Tibial artery (tissue), 4 donors: ENCODE data around the gene SRRM3.
"Not testable (repeated sequence)": the region's sequence is repeated elsewhere in the genome, so short reads cannot be mapped to it uniquely, and the experiment has no call there.

ENCODE experiments used
- DNase-seq, 2 donors: peaks; one replicate each; pipeline ENCODE4 v3.0.0-alpha.2; 2019
- H3K27ac ChIP-seq, 2 donors: fragments of 200-600 bp; sonication (generic) in 1 of 2; 1 replicate in 1 of 2; 2 replicates in 1 of 2; pipeline ENCODE4 v1.5.1; 2018 to 2019; ENCODE audit warnings: mild to moderate bottlenecking in 1 of 2
- H3K27me3 ChIP-seq, 2 donors: fragments of 200-600 bp; sonication (generic) in 1 of 2; one replicate each; pipeline versions ENCODE4 v1.5.1 to v1.6.0; 2016 to 2019
- H3K36me3 ChIP-seq, 3 donors: fragments of 200-600 bp; sonication (generic) in 2 of 3; one replicate each; pipeline ENCODE4 v1.5.1; 2016 to 2019; ENCODE audit warnings: mild to moderate bottlenecking in 2 of 3
- H3K4me1 ChIP-seq, 4 donors: fragments of 200-600 bp; sonication (generic) in 2 of 4; 1 replicate in 3 of 4; 2 replicates in 1 of 4; pipeline ENCODE4 v1.5.1; 2016 to 2019
- H3K4me3 ChIP-seq, 2 donors: fragments of 200-600 bp; sonication (generic) in 1 of 2; 1 replicate in 1 of 2; 2 replicates in 1 of 2; pipeline ENCODE4 v1.5.1; 2018 to 2019; ENCODE audit warnings: mild to moderate bottlenecking in 2 of 2
- H3K9me3 ChIP-seq, 3 donors: fragments of 200-600 bp; sonication (generic) in 1 of 3; one replicate each; pipeline ENCODE4 v1.5.1; 2016 to 2019
- intact Hi-C: fragments of 100-400 bp; cut with DNase I; formaldehyde crosslinking; loops from one replicate; pipeline ENCODE4 v1.15.0; 2023; ENCODE audit warnings: low total_unique reads
- TF ChIP-seq, protein P1 (sequence below), 2 experiments: fragments of 200-600 bp in 1 of 2; fragments of 450-650 bp in 1 of 2; IDR thresholded peaks; one replicate each; pipeline ENCODE4 v1.5.1; 2017 to 2019; ENCODE audit warnings: antibody characterized with exemption in 2 of 2, mild to moderate bottlenecking in 1 of 2, moderate library complexity in 1 of 2

SRRM3 gene

DNA sequence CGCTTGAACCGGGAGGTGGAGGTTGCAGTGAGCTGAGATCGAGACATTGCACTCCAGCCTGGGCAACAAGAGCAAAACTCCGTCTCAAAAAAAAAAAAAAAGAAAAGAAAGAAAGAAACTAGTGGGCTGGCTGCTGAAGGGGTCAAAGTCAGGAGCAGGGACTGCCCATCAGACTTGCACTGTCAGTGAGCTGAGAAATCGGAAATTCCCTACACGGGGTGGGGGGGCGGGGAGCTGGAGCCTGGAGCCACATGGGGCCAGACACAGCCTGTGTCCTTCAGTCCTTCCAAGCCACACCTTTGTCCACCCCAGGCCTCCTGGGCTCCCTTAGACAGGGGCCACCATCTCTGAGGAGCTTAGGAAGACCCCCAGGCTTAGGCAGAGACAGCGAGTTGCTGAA lies 34.5 kb downstream of the SRRM3 start:
- TF ChIP-seq, protein P1, sequence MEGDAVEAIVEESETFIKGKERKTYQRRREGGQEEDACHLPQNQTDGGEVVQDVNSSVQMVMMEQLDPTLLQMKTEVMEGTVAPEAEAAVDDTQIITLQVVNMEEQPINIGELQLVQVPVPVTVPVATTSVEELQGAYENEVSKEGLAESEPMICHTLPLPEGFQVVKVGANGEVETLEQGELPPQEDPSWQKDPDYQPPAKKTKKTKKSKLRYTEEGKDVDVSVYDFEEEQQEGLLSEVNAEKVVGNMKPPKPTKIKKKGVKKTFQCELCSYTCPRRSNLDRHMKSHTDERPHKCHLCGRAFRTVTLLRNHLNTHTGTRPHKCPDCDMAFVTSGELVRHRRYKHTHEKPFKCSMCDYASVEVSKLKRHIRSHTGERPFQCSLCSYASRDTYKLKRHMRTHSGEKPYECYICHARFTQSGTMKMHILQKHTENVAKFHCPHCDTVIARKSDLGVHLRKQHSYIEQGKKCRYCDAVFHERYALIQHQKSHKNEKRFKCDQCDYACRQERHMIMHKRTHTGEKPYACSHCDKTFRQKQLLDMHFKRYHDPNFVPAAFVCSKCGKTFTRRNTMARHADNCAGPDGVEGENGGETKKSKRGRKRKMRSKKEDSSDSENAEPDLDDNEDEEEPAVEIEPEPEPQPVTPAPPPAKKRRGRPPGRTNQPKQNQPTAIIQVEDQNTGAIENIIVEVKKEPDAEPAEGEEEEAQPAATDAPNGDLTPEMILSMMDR (IDR thresholded peaks at IDR 0.05) = no peak
- H3K27me3 ChIP-seq = peaks cover 0 to 68% of the 10 kb centered on the region in 2 donors
- no peak overlapping the region for H3K27ac ChIP-seq
- no peak overlapping the region for H3K4me3 ChIP-seq
- DNase-seq = no peak
- peaks cover 0 to 7% (median 6%) of the 10 kb centered on the region in 4 donors for H3K4me1 ChIP-seq
- H3K36me3 ChIP-seq = no peaks in the 10 kb centered on the region
- intact Hi-C loops = no loop called here
- H3K9me3 ChIP-seq = no peaks in the 10 kb centered on the region

DNA sequence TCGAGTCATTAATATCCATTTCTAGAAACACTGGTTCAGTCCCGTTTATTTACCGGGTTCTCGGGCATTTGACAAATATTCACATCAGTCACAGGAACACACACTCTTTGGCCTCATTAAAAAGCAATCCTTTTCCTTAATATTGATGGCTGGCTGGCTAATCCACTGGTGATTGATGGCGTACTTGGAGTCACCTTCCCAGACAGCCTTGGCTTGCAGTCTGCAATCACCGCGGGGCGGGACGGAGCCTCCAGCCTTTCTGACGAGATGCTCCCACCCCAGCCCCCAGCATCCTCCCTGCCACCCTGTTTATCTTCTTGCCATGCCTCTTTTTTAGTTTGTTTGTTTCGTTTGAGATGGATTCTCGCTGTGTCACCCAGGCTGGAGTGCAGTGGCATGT lies 36.6 kb downstream of the SRRM3 start:
- Histone ChIP-seq H3K4me1 (peaks cover 0 to 7% (median 6%) of the 10 kb centered on the region in 4 donors), H3K27me3 (peaks cover 0 to 53% of the 10 kb centered on the region in 2 donors), H3K9me3 (no peaks in the 10 kb centered on the region), H3K36me3 (no peaks in the 10 kb centered on the region), H3K27ac (no peak overlapping the region), H3K4me3 (no peak overlapping the region)
- no peak for DNase-seq
- TF ChIP-seq, protein P1 (IDR thresholded peaks at IDR 0.05) = no peak
- intact Hi-C loops = no loop called here

DNA sequence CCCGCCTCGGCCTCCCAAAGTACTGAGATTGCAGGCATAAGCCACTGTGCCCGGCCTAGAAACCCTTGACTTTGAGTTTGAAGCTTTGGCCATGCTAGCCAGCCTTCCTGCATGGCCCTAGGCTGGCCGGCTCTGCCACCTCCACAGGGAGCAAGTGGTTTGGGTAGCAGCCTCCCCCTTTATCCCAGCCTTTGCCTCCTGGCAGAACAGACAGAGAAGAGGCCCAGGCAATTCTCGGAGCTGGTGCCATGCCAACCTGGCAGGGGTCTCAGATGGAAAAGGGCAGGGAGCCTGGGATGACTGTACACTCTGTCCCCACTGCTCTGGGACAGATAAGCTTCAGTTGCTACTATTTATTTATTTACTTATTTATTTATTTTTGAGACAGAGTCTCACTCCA lies 39.4 kb downstream of the SRRM3 start:
- TF ChIP-seq, protein P1 (IDR thresholded peaks at IDR 0.05) = no peak
- H3K27me3 ChIP-seq = peaks cover 0 to 36% of the 10 kb centered on the region in 2 donors
- H3K27ac ChIP-seq = no peak overlapping the region
- H3K4me3 ChIP-seq = no peak overlapping the region
- H3K4me1 ChIP-seq = no peaks in the 10 kb centered on the region
- DNase-seq = no peak
- intact Hi-C loops = no loop called here
- H3K36me3 ChIP-seq = no peaks in the 10 kb centered on the region
- no peaks in the 10 kb centered on the region for H3K9me3 ChIP-seq

DNA sequence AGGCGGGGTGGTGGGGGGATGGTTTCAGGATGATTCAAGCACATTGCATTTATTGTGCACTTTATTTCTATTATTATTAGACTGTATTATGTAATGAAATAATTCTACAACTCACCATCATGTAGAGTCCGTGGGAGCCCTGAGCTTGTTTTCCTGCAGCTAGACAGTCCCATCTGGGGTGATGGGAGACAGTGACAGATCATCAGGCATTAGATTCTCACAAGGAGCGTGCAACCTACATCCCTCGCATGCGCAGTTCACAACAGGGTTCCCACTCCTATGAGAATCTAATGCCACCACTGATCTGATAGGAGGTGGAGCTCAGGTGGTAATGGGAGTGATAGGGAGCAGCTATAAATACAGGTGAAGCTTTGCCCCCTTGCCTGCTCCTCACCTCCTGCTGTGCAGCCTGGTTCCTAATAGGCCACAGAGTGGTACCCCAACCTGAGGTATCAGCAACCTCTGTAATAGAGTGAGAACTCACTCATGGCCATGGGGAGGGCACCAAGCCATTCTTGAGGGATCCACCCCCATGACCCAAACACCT lies 40.9 kb downstream of the SRRM3 start:
- intact Hi-C loops, DNase-seq, H3K4me3 ChIP-seq, H3K9me3 ChIP-seq, H3K36me3 ChIP-seq, H3K27ac ChIP-seq, H3K4me1 ChIP-seq: not testable (repeated sequence)
- peaks cover 0 to 28% of the 10 kb centered on the region in 2 donors for H3K27me3 ChIP-seq

DNA sequence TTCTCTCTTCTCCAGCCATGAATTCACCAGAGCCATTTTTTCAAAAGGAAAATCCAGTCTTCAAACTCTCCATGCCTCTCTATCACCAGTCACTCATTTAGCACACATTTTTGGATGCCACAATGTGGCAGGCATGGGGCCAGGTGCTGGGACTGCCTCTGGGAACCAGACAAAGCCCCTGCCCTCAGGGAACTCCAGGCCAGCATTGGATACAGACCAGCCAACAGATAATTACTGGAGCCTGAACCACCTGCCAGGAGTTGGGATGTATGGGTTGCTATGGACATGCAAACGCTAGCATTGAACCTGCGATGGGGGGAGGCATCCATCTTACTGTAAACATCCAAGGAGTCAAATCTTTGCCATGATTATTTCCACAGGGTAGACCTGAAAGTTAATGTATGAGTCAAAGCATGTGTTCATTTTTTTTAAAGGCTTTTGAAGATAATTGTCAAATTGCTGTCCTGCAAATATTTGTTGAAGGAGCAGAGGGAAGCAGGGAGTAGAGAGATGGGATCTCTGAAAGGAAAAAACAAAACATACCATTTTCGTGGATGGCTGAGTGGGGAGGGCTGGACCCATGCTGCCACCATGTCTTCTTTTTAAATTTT lies 43.2 kb downstream of the SRRM3 start:
- Histone ChIP-seq H3K9me3 (no peaks in the 10 kb centered on the region), H3K27ac (no peak overlapping the region), H3K36me3 (no peaks in the 10 kb centered on the region), H3K27me3 (peaks cover 0 to 27% of the 10 kb centered on the region in 2 donors), H3K4me3 (no peak overlapping the region), H3K4me1 (no peaks in the 10 kb centered on the region)
- TF ChIP-seq, protein P1 (IDR thresholded peaks at IDR 0.05) = no peak
- intact Hi-C loops = no loop called here
- no peak for DNase-seq

DNA sequence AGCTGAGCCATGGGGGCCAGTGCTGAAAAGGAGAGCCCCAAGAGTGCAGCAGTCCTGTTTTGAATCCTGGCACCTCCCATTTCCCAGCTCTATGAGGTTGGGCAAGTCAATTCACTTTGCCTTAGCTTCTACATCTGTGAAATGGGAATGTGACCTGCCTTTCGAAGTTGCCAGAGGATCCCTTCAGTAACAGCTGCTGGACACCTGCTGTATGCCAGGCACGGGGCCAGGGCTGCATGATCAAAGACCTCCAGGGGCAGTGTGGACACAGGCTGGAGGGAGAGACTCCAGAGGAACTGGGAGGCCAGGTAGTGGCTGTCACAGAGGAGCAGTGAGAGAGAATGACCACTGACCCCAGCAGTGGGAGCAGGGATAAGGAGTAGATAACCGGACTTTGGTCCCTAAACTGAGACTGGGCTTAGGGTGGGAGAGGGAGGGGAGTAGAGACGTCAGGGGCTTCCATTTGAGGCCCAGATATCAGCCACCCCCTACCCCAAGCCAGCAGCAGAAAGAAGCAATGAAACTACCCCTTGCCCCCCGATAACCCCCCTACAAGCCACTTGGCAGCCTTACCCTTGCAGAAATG lies 45.2 kb downstream of the SRRM3 start:
- H3K4me1 ChIP-seq = no peaks in the 10 kb centered on the region
- peaks cover 0 to 23% of the 10 kb centered on the region in 2 donors for H3K27me3 ChIP-seq
- H3K9me3 ChIP-seq = no peaks in the 10 kb centered on the region
- no peaks in the 10 kb centered on the region for H3K36me3 ChIP-seq
- no peak for DNase-seq
- no peak overlapping the region for H3K4me3 ChIP-seq
- intact Hi-C loops = no loop called here
- H3K27ac ChIP-seq = no peak overlapping the region
- TF ChIP-seq, protein P1 (IDR thresholded peaks at IDR 0.05) = no peak
